Measurements from ENCODE around the gene AHCTF1.
"Not testable (repeated sequence)": the region's sequence is repeated elsewhere in the genome, so short reads cannot be mapped to it uniquely, and the experiment has no call there.

Gene AHCTF1

GRCh38 chr1:246923900-246924299 is 7.8 kb downstream of the AHCTF1 start:
- TF ChIP-seq CTCF (IDR thresholded peaks at IDR 0.05; ENCODE audit: insufficient read depth, low read depth, low read length, missing control alignments), result no peak
- no peak overlapping the region for H3K4me3 ChIP-seq (ENCODE audit: low read length)
- no peak for DNase-seq (ENCODE audit: low read depth)

- peak; percentile 32 for DNase-seq (ENCODE audit: low read depth)
- no peak overlapping the region for H3K4me3 ChIP-seq (ENCODE audit: low read length)
- no peak for TF ChIP-seq CTCF (IDR thresholded peaks at IDR 0.05; ENCODE audit: insufficient read depth, low read depth, low read length, missing control alignments)
Observed at GRCh38 chr1:246923482-246923881, 8.3 kb downstream of the AHCTF1 start.

- DNase-seq (ENCODE audit: low read depth), result no peak
- TF ChIP-seq CTCF (IDR thresholded peaks at IDR 0.05; ENCODE audit: insufficient read depth, low read depth, low read length, missing control alignments), result no peak
- H3K4me3 ChIP-seq (ENCODE audit: low read length), result no peak overlapping the region
Observed at GRCh38 chr1:246921481-246921880, 10.3 kb downstream of the AHCTF1 start.

GRCh38 chr1:246919902-246920301 is 11.8 kb downstream of the AHCTF1 start:
- DNase-seq (ENCODE audit: low read depth), result no peak

GRCh38 chr1:246916026-246916923 is 15.5 kb downstream of the AHCTF1 start:
- not testable (repeated sequence) for DNase-seq (ENCODE audit: low read depth); H3K4me3 ChIP-seq (ENCODE audit: low read length)

More at GRCh38 chr1:246919902-246920301, 11.8 kb downstream of the AHCTF1 start:
- H3K4me3 ChIP-seq (ENCODE audit: low read length), result no peak overlapping the region
- TF ChIP-seq CTCF (IDR thresholded peaks at IDR 0.05; ENCODE audit: insufficient read depth, low read depth, low read length, missing control alignments), result no peak

- H3K4me3 ChIP-seq (ENCODE audit: low read length), result no peak overlapping the region
- peak; percentile 52 for DNase-seq (ENCODE audit: low read depth)
- TF ChIP-seq CTCF (IDR thresholded peaks at IDR 0.05; ENCODE audit: insufficient read depth, low read depth, low read length, missing control alignments), result peak; percentile 43
Observed at GRCh38 chr1:246907472-246907871, 24.3 kb downstream of the AHCTF1 start.

GRCh38 chr1:246906833-246907232 is 24.9 kb downstream of the AHCTF1 start:
- no peak for DNase-seq (ENCODE audit: low read depth)
- no peak for TF ChIP-seq CTCF (IDR thresholded peaks at IDR 0.05; ENCODE audit: insufficient read depth, low read depth, low read length, missing control alignments)
- no peak overlapping the region for H3K4me3 ChIP-seq (ENCODE audit: low read length)
